ENCODE measurements around the gene CELF2.

The CELF2 gene

GRCh38 chr10:11158080-11158479 is 140.4 kb downstream of the CELF2 start:
- no peak for DNase-seq

DNA sequence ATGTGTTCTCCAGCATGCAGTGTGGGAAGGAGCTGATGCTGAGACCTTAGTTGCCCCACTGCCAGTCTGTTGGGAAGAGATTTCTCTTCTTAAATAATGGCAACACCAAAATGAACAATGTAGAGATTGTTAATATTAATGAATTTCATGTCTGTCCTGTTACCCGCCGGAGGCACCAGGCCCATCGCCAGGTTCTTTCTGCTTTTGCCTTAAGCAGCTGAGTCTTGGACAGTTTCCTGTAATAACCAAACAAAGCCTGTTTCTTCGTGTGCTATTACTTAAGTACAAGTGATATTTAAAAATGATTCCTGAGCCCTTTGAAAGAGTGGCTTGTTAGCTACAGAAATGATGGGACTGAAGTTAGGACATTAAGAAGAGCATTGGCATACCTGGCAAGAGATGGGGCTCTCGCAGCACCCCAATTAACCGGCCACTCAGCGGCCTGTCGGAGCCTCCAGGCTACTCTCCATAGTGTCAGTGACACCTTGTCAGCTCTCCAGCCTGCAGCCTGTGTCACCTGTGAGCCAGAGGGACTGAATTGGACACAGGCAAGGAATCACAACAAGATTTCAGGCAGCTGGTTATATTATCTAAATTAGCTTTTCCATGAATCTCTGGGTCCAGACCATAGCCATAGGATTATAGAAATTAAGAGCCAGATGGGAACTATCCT is 142.0 kb downstream of the CELF2 start:
- DNase-seq = no peak

- no peak for DNase-seq
Observed at GRCh38 chr10:11161096-11161495, 143.4 kb downstream of the CELF2 start.

DNA sequence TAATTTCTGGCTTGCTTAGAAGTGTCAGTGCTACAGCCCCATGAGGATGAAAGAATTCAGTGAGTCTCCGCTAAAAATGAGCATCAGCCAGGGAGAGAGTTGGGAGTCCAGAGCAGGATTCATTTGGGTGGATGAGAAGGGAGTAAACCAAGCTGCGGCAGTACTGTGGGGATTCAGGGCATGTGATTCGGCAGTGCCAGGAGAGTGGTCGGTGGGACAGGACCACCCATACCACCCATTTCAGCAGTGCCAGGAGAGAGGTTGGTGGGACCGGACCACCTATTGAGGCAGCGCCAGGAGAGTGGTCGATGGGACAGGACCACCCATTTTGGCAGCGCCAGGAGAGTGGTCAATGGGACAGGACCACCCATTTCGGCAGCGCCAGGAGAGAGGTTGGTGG is 144.2 kb downstream of the CELF2 start:
- no peak for DNase-seq

DNA sequence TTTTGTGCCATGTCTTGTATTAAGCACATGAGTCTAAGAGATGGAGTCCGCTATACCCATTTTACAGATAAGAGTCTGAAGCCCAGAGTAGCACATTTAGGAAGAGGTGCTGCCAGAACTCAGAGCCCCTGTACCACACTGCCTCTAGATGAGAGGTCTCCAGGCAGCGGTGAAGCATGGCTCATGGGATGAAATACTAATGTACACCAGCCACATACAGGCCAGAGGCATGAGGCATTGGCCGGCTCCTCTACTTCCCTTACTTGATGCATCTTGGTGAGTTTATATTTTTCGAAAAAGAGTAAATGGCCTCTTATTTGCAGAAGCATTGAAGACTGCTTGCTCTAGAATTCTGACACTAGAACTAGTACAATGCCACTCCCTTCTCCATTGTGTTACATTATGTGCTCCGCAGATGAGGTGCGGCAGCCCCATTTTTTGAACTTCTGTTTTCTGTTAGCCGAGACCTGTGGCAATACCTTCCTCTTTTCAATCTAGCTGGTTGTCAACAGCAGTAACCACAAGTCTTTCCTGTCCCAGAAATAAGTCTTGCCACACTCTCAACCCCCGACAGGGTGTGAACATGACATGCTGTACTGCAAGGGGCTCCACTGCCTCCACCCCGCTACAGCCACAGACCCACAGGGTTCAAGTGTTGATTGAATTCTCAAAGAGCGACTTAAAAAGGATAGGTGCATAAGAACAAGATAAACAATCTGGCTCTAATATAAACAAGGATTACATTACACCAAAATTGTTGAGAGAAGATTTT is 145.3 kb downstream of the CELF2 start:
- peak; percentile 73 for DNase-seq

DNA sequence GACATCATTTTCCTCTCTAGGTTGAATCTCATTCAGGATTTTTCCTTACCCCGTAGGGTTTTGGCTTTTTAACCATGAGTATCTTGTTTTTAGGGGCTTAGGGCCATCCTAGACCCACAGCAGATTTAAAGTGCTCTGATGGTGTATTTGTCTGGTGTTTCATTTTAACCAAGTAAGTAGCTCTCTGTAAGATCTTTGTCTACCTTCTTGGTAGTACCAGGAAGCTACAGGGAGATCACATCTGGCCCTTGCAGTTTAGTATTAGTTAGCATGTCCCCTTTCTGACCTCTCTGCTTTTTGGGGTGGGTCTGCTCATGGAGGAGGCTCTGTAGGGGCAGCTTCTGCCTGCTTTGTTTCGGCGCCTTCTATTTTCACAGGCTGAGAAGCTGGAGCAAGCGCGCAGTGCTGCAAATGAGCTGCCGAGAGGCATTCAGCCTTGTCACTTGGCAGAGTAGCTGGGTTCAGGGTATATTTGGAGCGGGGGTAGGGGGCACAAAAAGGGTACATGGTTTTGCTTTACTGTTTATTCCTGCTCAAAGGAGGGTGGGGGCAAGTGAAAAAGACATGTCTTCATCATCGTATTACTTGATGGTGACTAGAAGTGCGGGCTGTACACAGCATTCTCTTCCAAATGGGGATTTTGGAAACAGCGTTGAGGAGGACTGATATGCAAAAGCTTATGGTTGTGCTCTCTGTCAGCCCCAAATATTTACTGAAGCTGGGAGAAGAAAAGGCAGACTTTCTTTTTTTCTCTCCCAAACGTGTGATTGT is 146.3 kb downstream of the CELF2 start:
- no peak for DNase-seq

GRCh38 chr10:11164551-11164802 is 146.8 kb downstream of the CELF2 start:
- no peak for DNase-seq

GRCh38 chr10:11164803-11165590 is 147.3 kb downstream of the CELF2 start:
- peak; percentile 58 for DNase-seq

DNA sequence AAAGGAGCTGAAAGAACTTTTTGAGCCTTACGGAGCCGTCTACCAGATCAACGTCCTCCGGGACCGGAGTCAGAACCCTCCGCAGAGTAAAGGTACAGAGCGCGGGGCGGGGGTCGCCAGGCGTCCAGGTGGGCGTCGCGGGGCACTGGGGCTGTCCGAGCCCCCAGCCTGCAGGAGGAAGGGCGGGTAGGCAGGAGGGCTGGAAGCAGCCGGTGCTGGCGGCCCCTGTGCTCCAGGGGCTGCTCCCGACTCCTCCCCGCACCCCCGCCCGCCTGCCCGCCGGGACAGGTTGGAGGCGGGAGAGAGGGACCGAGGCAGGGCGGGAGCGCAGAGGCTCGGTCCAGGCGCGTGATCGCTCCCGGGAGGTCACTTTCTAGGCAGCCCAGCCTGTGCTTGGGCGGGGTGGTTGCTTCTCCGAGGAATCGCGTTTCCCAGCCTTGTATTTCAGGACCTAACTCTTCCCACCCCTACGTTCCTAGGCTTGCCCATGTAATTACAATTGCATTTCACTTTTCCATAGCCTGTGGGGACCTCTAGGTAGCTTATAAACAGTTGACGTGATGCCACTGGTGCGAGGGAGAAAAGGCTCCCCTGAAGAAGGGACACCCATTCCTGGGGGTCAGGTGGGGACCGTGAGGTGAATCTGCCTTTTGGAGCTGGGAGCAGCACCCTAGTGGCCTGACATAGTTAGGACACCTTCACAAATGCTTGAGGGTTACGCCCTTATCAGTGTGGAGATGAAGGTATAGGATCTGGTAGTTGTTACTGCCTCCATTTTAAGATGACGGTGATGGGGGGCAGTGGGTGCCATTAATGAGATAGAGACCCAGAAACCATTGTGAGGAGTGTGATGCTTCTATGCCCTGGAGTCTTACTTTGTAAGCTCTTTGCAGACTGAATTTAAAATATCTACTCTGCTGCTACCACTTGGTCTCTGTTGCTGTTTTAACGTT is 148.2 kb downstream of the CELF2 start:
- peak; percentile 68 for DNase-seq

GRCh38 chr10:11166550-11166949 is 148.9 kb downstream of the CELF2 start:
- no peak for DNase-seq

GRCh38 chr10:11167233-11167966 is 149.7 kb downstream of the CELF2 start:
- DNase-seq = no peak

- DNase-seq = no peak
Observed at GRCh38 chr10:11168423-11169090, 150.9 kb downstream of the CELF2 start.

DNA sequence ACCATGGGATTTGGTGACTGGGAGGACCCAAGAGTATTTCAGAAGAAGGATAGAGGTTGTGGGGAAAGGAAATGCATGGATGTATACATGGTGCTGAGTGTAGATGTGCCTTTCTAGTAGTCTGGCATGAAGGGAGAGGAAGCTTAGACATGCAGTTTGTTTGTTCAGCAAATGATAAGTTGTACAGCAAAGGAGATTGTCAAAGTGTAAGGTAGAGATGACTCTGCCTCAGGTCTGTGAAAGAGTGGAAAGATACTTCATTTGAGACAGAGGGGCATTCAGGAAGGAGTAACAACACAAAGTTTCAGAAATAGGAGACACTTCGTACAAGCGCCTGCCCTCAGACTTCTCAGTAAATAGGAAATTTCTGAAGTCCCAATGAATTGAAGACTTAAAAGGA is 152.3 kb downstream of the CELF2 start:
- no peak for DNase-seq

DNA sequence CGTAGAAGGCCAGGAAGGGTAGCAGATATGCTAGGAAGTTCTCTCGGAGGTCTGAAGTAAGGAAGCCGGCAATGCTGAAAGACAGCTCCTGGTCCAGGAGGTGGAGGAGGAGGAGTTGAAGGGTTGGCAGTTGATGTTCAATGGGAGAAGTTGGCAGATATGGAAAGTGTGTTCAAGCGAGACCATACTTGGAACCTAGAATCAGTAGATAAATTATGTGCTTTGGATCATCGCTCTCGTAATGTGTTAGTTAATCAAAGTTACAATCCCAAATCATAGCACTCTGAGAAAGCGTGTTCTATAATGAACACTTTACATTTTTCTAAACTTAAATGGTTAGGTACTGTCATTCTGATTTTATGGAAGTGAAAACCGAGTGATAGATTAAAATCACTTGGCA is 152.9 kb downstream of the CELF2 start:
- no peak for DNase-seq

DNA sequence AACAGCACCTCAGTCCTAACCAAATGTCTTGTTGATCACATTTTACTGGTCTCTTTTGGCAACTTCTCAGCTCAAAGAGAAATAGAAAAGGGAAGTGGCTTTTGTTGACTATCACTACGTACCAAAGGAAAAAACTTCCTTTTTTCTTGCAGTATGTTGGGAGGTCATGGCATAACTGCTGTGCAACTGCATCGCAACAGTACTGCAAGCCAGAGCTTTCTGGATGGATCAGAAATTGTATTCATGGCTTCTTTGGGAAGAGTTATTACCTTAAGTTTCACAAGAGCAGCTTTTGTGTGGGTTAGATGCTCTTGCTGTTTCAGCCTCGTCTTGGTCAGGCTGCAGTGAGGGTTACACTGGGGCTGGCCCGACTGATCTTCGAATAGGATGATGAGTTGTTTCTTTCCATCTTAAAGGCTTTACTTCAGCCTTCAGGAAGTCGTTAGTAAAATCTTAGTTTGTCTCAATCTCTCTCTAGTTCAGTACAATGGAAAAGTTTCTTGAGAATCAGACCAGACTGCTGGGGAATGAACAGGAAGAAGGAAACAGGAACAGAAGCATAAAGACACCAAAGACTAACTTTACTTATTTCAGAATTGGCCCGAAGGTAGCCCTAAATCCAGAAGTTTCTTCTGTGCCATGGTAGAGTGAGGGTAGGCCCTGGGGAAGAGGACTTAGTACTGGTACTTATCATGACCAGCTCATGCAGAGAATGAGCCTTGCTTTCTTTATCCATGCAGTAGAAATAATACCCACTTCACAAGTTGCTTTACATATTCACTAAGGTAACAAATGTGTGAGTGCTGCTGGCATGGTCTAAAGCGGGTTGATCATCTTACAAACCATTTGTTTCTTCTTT is 153.6 kb downstream of the CELF2 start:
- no peak for DNase-seq

DNA sequence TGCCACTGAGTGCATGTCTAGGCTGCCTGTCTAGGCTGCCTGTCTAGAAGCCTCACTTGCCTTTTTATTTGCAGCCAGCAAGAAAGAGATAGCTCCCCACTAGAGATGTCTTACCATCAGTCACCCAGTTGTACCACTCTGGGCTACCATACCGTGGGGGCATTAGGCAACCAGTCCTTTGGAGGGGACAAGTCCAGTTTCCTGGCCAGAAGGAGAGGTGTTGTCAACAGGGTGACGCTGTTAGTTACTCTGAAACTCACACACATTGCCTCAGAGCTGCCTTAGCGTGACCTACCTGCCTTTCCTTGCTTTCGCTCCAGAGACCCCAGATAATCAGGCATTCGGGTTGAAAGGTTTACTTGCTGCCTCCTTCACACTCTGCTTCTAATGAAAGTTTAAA is 155.4 kb downstream of the CELF2 start:
- no peak for DNase-seq

DNA sequence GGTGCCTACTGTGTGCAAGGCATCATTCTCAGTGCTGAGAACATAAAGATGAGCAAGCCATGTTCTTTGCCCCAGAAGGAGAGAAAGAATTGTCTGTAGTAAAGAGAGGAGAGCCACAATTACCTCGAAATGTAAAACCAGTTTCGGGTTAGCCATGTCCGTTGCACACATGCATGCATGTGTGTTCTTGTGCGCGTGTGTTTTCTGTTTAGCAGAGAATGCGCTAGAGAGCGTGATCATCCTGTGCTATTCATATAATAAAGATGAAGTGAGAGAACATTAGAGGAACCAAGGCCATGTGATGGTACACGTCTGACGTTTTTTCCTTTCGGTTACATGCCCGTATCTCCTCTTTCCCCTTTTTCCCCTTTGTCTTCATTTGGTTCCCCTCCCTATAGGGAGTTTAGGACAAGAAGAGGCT is 158.2 kb downstream of the CELF2 start:
- DNase-seq = no peak

DNA sequence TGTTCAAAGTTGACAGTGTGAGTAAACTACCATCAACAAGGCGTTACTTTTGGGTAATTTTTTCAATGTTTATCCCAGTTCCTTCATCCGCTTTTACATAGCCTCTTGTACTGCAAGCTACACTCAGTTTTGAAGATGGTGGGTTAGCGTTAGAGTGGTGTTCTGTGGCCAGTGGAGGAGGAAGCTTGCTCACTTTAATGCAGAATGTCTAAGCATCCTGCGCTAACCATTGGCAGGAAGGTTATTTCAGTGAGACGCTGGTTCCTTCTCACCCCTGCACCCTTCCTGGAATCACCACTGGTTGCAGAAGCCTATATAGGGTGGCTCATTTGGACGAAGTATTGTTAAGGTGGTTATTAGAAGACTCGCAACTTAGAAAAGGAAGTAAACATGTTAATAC is 159.1 kb downstream of the CELF2 start:
- DNase-seq = no peak

- no peak for DNase-seq
Observed at GRCh38 chr10:11177381-11177780, 159.7 kb downstream of the CELF2 start.
